Astrocyte of the spinal cord (primary cell): ENCODE data around the gene OVOL3.

ENCODE experiments used
- DNase-seq: peaks from one replicate; pipeline ENCODE4 v3.0.0; 2011; ENCODE audit warnings: low read depth, low spot score
- H3K4me3 ChIP-seq: 2 replicates; pipeline ENCODE4 v1.5.1; 2011; ENCODE audit warnings: low read depth, mild to moderate bottlenecking, low read length, moderate library complexity
- CTCF ChIP-seq: IDR thresholded peaks from 2 replicates; pipeline ENCODE4 v1.5.1; 2012; ENCODE audit warnings: low read depth, mild to moderate bottlenecking, low read length, inconsistent platforms
- in situ Hi-C: cut with HindIII; loops from 2 replicates; pipeline ENCODE4 v1.10.0; 2017; ENCODE audit warnings: low sequenced_read_pairs

Gene OVOL3

DNA sequence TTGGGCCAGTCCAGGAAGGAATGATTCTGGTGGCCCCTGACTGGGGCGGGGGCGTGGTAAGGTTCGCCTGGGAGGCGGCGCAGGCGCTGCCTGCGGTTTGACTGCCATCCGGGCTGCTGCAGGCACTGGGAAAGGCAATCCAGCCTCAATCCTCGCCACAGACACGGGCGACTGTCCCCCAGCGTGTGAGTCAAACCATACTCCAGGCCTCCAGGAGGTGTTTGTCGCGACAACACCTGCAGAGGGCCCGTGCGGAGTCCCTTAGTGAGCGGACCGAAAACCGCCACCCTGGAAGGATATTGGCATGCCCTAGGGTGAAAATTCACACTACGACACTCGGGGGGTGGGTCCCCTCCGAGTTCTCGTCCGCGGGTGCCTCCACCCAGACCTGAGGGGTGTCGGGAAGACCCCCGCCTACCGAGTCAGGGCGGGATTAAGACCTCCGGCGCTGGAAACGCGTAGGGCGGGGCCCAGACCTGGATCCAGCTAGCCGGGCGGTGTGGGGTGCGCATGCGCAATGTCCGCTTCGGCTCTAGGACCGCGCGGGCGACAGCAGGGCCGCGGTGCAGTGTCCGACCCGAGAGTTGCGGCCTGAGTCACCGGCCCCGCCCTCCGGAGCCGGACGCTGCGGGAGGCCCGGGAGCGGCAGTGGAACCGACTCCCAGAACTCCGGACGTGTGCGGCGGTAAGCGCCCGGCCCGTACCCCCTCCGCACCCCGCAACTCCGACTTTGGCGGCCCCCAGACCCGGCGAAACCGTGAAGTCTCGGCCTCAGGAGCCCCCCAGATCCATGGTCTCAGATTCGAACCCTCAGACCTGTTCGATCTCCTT, 28.7 kb downstream of the OVOL3 start, which contains the start of gene CAPNS1:
CAPNS1 (plus strand) TSS at position 594 of the 831 bp plus-strand sequence. CDS start 946 bp downstream, outside the sequence.
- no peak for TF ChIP-seq CTCF
- in situ Hi-C loops, result no loop called here
- peak; percentile 97 for DNase-seq
- peak within 1 kb of the TSS; percentile 66 for H3K4me3 ChIP-seq

- no peak for TF ChIP-seq CTCF
- peak; percentile 65 for DNase-seq
- H3K4me3 ChIP-seq, result peak overlapping the region; percentile 66
- in situ Hi-C loops, result no loop called here
Measured at GRCh38 chr19:36140304-36141038, 29.5 kb downstream of the OVOL3 start.

DNA sequence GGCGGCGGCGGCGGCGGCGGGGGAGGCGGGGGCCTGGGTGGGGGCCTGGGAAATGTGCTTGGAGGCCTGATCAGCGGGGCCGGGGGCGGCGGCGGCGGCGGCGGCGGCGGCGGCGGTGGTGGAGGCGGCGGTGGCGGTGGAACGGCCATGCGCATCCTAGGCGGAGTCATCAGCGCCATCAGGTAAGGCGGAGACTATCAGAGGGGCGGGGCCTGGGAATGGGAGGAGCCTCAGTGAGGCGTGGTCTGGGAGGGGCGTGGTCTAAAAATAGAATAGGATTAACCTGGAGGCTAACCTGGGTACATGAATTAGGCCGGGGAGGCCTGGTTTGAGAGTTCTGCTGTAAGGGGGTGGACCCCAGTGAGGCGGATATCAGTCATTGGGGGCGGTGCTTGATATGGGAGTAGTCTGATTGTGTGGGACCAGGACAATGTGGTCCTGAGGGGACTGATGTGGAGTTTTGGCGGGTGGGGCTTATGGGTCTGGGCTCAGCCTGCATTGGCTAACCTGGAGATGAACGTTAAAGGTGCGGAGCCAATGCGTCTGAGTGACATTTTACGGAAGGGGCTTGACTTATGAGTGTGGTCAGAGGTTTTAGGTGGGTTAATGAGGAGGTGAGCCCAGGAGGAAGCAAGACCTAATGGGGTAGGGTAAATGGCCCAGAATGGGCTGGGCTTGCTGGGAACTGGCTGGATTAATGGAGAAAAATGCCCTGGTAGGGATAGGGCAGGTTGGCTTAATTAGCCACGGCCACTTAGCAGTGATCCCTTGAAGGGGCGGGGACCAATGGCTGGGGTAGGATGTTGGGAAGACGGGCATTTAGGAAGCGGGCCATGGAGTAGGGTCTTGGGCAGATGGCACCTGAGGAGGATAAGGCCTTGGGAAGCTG, 30.3 kb downstream of the OVOL3 start:
- no peak for TF ChIP-seq CTCF
- H3K4me3 ChIP-seq, result peak overlapping the region; percentile 66
- in situ Hi-C loops, result no loop called here
- DNase-seq, result peak; percentile 86

- H3K4me3 ChIP-seq, result no peak overlapping the region
- no peak for TF ChIP-seq CTCF
- no peak for DNase-seq
- in situ Hi-C loops, result no loop called here
Measured at GRCh38 chr19:36142046-36142445, 31.1 kb downstream of the OVOL3 start.

DNA sequence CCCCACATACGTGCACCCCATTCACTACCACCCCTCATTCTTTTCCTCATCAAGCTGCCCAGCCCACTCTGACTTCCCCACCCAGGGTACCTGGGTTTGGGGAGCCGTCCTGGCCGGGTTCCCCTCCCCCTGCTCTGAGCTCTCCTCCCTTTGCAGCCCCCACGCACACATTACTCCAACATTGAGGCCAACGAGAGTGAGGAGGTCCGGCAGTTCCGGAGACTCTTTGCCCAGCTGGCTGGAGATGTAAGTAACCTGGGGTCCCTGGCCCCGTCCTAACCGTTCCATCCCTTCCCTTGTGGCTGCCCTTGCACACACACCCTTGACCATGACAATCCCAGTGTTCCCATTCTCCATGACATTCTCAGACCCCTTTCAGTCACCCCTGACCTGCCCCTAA, 31.6 kb downstream of the OVOL3 start:
- TF ChIP-seq CTCF, result no peak
- in situ Hi-C loops, result no loop called here
- no peak for DNase-seq
- no peak overlapping the region for H3K4me3 ChIP-seq

- H3K4me3 ChIP-seq, result no peak overlapping the region
- no peak for TF ChIP-seq CTCF
- DNase-seq, result no peak
- in situ Hi-C loops, result no loop called here
Measured at GRCh38 chr19:36144624-36145023, 33.7 kb downstream of the OVOL3 start.
